Sigmoid colon (tissue), 4 donors: Measurements from ENCODE around the gene OR4L1.

Source experiments
- POLR2AphosphoS5 ChIP-seq, 4 donors: sonication (generic); formaldehyde crosslinking; IDR thresholded peaks; one replicate each; pipeline ENCODE4 v1.6.1; 2017; ENCODE audit warnings: antibody characterized with exemption in 4 of 4
- TF ChIP-seq, protein P1 (sequence below), 4 experiments: fragments of 450-650 bp in 3 of 4; fragments of 200-600 bp in 1 of 4; IDR thresholded peaks; one replicate each; pipeline ENCODE4 v1.5.1; 2016 to 2019; ENCODE audit warnings: antibody characterized with exemption in 4 of 4, mild to moderate bottlenecking in 3 of 4, moderate library complexity in 2 of 4

GRCh38 chr14:20019257-20019865 is 40.5 kb upstream of the OR4L1 start, which contains the start of gene OR4K14:
- no peak for TF ChIP-seq POLR2AphosphoS5 (IDR thresholded peaks at IDR 0.05)
- TF ChIP-seq, protein P1, sequence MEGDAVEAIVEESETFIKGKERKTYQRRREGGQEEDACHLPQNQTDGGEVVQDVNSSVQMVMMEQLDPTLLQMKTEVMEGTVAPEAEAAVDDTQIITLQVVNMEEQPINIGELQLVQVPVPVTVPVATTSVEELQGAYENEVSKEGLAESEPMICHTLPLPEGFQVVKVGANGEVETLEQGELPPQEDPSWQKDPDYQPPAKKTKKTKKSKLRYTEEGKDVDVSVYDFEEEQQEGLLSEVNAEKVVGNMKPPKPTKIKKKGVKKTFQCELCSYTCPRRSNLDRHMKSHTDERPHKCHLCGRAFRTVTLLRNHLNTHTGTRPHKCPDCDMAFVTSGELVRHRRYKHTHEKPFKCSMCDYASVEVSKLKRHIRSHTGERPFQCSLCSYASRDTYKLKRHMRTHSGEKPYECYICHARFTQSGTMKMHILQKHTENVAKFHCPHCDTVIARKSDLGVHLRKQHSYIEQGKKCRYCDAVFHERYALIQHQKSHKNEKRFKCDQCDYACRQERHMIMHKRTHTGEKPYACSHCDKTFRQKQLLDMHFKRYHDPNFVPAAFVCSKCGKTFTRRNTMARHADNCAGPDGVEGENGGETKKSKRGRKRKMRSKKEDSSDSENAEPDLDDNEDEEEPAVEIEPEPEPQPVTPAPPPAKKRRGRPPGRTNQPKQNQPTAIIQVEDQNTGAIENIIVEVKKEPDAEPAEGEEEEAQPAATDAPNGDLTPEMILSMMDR (IDR thresholded peaks at IDR 0.05): no peak
